Dendritic cell treated with granulocyte-macrophage colony-stimulating factor and Interleukin-4, amounts not matched to agents 40 ng/mL and 50 ng/mL, for 4 days (primary cell): ENCODE results near the gene CD300A.
A peak's percentile ranks its signal among the peaks of the same experiment; 100 is the strongest.

Experiments used
- H3K27ac Mint-ChIP-seq: one replicate; pipeline ENCODE4 v1.8.0; 2022; ENCODE audit warnings: mild to moderate bottlenecking, mixed read lengths
- H3K27me3 Mint-ChIP-seq: one replicate; pipeline ENCODE4 v1.8.0; 2022; ENCODE audit warnings: mild to moderate bottlenecking, mixed read lengths
- H3K36me3 Mint-ChIP-seq: one replicate; pipeline ENCODE4 v1.8.0; 2022; ENCODE audit warnings: low read depth, mixed read lengths
- H3K4me1 Mint-ChIP-seq: one replicate; pipeline ENCODE4 v1.8.0; 2022; ENCODE audit warnings: low read depth, mixed read lengths
- H3K4me3 Mint-ChIP-seq: one replicate; pipeline ENCODE4 v1.8.0; 2022; ENCODE audit warnings: mild to moderate bottlenecking, moderate library complexity, mixed read lengths
- H3K9me3 Mint-ChIP-seq: one replicate; pipeline ENCODE4 v1.8.0; 2022; ENCODE audit warnings: mixed read lengths
- intact Hi-C: fragments of 100-400 bp; cut with micrococcal nuclease; formaldehyde crosslinking; loops from one replicate; pipeline ENCODE4 v1.15.0; 2022

Gene CD300A

DNA sequence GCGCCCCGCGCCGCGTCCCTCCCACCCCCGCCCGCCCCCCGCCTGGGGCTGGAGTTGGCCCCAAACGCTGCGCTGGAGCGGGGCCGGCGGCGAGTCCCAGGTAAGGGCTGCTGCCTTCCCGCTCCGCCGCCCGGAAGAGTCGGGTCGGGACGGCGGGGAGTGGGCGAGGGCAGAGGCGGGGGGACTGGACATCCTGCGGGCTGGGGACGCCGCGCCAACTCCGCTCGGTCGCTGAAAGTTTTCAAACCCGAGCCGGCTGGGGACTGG is 34.1 kb upstream of the CD300A start:
- H3K36me3 Mint-ChIP-seq: no peaks in the 10 kb centered on the region
- H3K4me1 Mint-ChIP-seq: peaks cover 23% of the 10 kb centered on the region
- H3K4me3 Mint-ChIP-seq: no peak overlapping the region
- H3K27ac Mint-ChIP-seq: no peak overlapping the region
- no peaks in the 10 kb centered on the region for H3K9me3 Mint-ChIP-seq
- peaks cover 82% of the 10 kb centered on the region for H3K27me3 Mint-ChIP-seq
- intact Hi-C loops: no loop called here

DNA sequence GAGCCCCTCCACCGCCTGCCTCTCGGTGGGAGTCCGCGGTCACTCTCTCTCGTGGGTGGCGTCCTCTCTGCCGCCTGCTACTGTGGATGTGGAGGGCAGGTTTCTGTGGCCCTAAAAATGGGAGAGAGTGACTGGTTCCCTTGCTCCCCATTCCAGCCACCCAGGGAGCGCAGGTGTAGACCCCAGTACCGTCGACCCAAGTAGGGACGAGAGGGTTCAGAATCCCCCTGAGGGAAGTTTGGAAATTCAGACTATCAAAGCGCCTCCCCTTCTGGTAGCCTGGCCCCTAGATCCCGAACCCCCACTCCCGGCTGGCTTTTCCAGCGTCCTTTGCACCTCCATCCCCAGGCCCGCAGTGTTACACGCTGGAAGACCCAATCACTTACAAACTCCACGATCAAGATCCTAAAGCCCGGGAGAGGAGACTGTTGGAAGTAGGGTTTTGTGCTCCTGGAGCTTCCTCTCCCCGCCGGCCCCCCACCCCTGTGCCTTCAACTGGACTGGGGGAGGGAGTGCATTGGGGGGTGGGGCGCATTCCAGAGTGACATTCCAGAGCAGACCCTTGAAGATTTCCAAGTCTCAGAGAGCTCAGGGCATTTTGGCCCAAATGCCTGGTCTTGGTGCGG is 33.6 kb upstream of the CD300A start:
- intact Hi-C loops: no loop called here
- Mint-ChIP-seq H3K27ac (no peak overlapping the region), H3K4me1 (peaks cover 23% of the 10 kb centered on the region), H3K9me3 (peaks cover 4% of the 10 kb centered on the region), H3K36me3 (no peaks in the 10 kb centered on the region), H3K27me3 (peaks cover 78% of the 10 kb centered on the region), H3K4me3 (no peak overlapping the region)

DNA sequence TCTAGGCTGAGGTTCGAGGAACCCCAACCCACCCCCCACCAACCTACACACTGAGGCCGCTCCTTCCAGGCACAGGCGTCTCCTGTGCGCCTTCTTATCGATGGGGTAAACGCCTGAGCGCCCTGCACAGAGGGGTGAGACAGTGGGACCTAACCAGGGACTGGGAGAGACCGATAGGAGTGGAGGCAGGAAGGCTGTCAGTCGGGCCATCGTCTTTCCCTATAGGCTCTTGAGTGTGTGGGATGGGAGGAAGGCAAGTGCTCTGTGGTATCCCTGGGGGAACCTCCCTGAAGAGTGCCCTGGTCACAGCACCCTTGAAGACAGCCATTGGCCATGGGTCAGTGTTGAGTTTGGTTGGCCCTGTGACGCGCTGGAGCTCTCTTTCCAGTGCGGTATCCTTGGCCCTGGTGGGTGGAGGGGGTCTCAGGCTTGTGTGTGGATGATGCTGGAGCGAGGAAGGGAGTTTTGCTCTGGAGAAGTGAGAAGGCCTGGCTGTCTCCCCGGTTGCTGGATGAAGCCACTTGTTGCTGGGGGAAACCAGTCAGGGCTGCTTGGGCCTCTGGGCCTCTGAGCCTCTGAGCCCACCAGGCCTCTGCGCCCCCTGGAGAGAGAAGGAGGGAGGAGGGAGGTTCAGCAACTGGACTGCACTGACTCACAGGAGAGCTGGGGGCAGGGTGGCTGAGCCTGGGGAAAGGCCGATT is 32.9 kb upstream of the CD300A start:
- Mint-ChIP-seq H3K4me3 (no peak overlapping the region), H3K27ac (no peak overlapping the region), H3K27me3 (peaks cover 73% of the 10 kb centered on the region), H3K4me1 (peaks cover 23% of the 10 kb centered on the region), H3K36me3 (no peaks in the 10 kb centered on the region), H3K9me3 (peaks cover 11% of the 10 kb centered on the region)
- intact Hi-C loops: no loop called here

DNA sequence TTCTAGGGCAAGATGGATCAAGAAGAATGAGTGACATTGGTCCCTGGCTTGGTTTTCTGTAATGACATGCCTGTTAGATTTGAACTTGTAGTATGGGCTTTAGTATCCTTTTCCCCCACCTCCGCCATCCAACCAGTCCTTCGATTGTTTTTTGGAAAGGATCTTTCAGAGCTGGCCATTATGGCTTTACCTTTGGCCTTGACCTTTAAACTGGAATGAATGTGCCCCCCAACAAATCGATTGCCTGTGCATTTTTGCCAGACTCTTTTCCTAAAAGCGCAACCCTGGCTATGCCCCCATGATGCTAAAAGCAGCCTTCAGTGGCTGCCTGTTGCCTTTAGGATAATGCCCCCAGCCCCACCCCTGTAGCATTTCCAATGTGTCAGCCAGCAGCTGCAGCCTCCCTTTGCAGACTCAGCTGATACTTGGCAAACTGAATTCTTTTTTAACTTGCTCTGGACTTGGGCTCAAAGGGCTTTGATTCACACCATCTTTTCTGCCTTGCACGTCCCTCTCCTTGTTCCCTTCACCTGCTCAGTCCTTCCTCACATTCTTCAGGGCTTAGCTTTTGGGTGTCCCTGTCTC is 30.6 kb upstream of the CD300A start:
- Mint-ChIP-seq H3K4me1 (peaks cover 21% of the 10 kb centered on the region), H3K36me3 (peaks cover 5% of the 10 kb centered on the region)
- intact Hi-C loops: no loop called here

GRCh38 chr17:74437702-74438101 is 28.7 kb upstream of the CD300A start:
- peaks cover 5% of the 10 kb centered on the region for H3K36me3 Mint-ChIP-seq
- intact Hi-C loops: no loop called here
- H3K27ac Mint-ChIP-seq: no peak overlapping the region
- H3K9me3 Mint-ChIP-seq: peaks cover 26% of the 10 kb centered on the region
- no peak overlapping the region for H3K4me3 Mint-ChIP-seq
- H3K27me3 Mint-ChIP-seq: peaks cover 53% of the 10 kb centered on the region
- peaks cover 15% of the 10 kb centered on the region for H3K4me1 Mint-ChIP-seq

More for the DNA sequence above, 30.6 kb upstream of the CD300A start:
- Mint-ChIP-seq H3K27ac (no peak overlapping the region), H3K9me3 (peaks cover 26% of the 10 kb centered on the region), H3K4me3 (no peak overlapping the region), H3K27me3 (peaks cover 64% of the 10 kb centered on the region)

DNA sequence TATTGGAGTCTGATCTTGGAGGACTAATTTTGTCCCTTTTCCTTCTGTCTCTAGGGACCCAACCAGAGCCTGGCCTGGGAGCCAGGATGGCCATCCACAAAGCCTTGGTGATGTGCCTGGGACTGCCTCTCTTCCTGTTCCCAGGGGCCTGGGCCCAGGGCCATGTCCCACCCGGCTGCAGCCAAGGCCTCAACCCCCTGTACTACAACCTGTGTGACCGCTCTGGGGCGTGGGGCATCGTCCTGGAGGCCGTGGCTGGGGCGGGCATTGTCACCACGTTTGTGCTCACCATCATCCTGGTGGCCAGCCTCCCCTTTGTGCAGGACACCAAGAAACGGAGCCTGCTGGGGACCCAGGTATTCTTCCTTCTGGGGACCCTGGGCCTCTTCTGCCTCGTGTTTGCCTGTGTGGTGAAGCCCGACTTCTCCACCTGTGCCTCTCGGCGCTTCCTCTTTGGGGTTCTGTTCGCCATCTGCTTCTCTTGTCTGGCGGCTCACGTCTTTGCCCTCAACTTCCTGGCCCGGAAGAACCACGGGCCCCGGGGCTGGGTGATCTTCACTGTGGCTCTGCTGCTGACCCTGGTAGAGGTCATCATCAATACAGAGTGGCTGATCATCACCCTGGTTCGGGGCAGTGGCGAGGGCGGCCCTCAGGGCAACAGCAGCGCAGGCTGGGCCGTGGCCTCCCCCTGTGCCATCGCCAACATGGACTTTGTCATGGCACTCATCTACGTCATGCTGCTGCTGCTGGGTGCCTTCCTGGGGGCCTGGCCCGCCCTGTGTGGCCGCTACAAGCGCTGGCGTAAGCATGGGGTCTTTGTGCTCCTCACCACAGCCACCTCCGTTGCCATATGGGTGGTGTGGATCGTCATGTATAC is 26.5 kb upstream of the CD300A start:
- intact Hi-C loops: no loop called here
- Mint-ChIP-seq H3K9me3 (peaks cover 26% of the 10 kb centered on the region), H3K36me3 (peaks cover 5% of the 10 kb centered on the region), H3K4me3 (no peak overlapping the region), H3K4me1 (peaks cover 37% of the 10 kb centered on the region), H3K27ac (no peak overlapping the region), H3K27me3 (peaks cover 46% of the 10 kb centered on the region)

DNA sequence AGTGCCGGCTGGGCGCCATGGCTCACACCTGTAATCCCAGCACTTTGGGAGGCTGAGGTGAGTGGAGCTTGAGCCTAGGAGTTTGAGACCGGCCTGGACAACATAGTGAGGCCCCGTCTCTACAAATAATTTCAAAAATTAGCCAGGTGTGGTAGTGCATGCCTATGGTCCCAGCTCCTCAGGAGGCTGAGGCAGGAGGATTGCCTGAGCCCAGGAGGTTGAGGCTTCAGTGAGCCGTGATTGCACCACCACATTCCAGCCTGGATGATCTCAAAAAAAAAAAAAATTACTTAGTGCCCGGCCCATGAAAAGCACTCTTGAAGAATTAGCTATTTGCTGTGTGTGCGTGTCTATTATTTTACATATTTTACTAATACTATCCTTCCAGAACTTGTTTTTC is 24.9 kb upstream of the CD300A start:
- H3K36me3 Mint-ChIP-seq: peaks cover 5% of the 10 kb centered on the region
- no peak overlapping the region for H3K4me3 Mint-ChIP-seq
- peaks cover 26% of the 10 kb centered on the region for H3K9me3 Mint-ChIP-seq
- no peak overlapping the region for H3K27ac Mint-ChIP-seq
- H3K4me1 Mint-ChIP-seq: peaks cover 51% of the 10 kb centered on the region
- H3K27me3 Mint-ChIP-seq: peaks cover 48% of the 10 kb centered on the region
- intact Hi-C loops: no loop called here

DNA sequence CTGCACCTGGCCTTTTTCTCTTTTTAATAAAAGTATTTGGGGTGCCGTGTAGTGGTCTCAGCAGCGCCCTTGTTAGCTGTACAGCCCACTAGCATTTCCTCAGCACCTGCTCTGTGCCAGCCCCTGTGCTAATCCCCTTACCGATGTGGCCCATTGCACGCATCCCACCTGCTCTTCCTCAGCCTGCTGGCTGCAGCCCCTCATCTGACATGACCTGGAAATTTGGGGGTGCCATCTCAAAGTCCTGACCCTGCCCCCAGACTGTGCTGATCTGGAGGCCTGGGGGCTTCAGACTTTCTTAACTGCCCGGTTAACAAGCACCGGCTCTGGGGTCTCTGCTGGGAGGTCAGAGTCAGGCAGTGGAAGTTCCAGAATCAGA is 24.2 kb upstream of the CD300A start:
- Mint-ChIP-seq H3K36me3 (peaks cover 5% of the 10 kb centered on the region), H3K27ac (peak overlapping the region; percentile 91), H3K4me3 (no peak overlapping the region), H3K4me1 (peaks cover 59% of the 10 kb centered on the region), H3K9me3 (peaks cover 26% of the 10 kb centered on the region), H3K27me3 (peaks cover 48% of the 10 kb centered on the region)
- intact Hi-C loops: no loop called here

DNA sequence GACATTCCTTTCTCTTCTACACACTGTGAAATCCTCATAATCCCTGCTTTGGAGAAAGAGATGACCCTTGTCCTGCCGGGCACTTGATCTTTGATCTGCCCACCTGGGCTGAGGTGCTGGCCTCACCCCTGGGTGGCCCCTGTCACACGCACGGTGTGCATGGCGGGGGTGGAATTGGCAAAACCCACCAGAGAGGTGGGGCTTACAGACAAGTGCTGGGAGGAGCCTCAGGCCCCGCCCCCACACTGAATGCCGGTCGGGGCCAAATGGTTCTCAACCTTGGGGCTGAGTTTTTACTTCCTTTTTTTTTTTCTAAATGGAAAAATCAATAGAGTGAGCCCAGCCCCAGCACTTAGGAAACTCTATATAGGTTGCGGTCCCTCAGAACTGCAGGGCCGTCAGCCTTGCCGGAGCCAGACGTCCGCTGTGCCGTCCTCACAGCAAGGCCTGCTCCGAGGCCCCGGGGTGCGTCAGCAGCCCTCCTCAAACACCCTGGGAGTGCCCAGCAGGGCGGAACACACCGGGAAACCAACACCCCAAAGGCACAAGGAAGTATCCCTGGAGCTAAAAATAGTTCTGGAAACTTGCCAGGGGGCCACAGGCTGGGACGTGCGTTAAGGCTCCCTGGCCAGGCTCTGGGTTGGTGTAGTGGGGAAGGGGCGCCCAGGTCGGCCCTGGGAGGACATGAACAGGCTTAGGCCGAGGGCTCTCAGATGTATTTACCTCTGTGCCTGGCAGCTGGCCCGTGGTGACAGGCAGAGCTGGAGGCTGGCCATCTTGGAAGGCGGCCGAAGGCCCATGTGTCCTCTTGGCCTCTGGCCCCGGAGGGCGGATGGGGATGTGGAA is 23.5 kb upstream of the CD300A start:
- peaks cover 52% of the 10 kb centered on the region for H3K27me3 Mint-ChIP-seq
- H3K4me3 Mint-ChIP-seq: peak overlapping the region; percentile 59
- peaks cover 22% of the 10 kb centered on the region for H3K9me3 Mint-ChIP-seq
- peak overlapping the region; percentile 91 for H3K27ac Mint-ChIP-seq
- H3K4me1 Mint-ChIP-seq: peaks cover 63% of the 10 kb centered on the region
- intact Hi-C loops: no loop called here
- peaks cover 5% of the 10 kb centered on the region for H3K36me3 Mint-ChIP-seq

GRCh38 chr17:74443516-74444296 is 22.7 kb upstream of the CD300A start:
- Mint-ChIP-seq H3K4me3 (no peak overlapping the region), H3K9me3 (peaks cover 14% of the 10 kb centered on the region), H3K27me3 (peaks cover 52% of the 10 kb centered on the region), H3K4me1 (peaks cover 63% of the 10 kb centered on the region), H3K36me3 (peaks cover 5% of the 10 kb centered on the region), H3K27ac (peak overlapping the region; percentile 91)
- intact Hi-C loops: no loop called here

DNA sequence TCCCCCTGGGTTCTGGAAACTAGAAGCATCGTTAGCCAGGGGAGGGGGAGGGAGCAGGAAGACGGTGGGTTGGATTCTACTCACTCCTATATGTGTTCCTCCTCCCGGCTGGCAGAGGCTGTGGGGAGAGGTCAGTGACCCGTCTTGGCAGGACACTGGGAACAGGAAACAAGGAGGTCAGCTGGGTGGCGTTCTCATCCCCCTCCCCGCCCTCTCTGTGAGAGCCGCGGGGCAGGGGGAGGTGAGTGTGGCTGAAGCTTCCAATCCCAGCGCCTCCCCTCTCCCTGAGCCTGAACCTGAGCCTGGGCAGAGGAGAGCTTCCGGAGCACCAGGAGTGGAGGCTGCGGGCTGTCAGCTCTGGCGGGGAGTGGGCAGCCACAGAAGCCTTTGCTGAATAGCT is 22.0 kb upstream of the CD300A start:
- intact Hi-C loops: no loop called here
- Mint-ChIP-seq H3K36me3 (peaks cover 5% of the 10 kb centered on the region), H3K4me3 (no peak overlapping the region), H3K9me3 (peaks cover 8% of the 10 kb centered on the region), H3K4me1 (peaks cover 63% of the 10 kb centered on the region), H3K27ac (peak overlapping the region; percentile 91), H3K27me3 (peaks cover 52% of the 10 kb centered on the region)

- intact Hi-C loops: no loop called here
- Mint-ChIP-seq H3K4me3 (no peak overlapping the region), H3K36me3 (peaks cover under 1% of the 10 kb centered on the region), H3K9me3 (peaks cover 2% of the 10 kb centered on the region), H3K4me1 (peaks cover 58% of the 10 kb centered on the region), H3K27me3 (peaks cover 50% of the 10 kb centered on the region), H3K27ac (no peak overlapping the region)
Observed at GRCh38 chr17:74445158-74445557, 21.3 kb upstream of the CD300A start.
